Measurements from ENCODE around the gene NDUFS6.

The NDUFS6 gene

DNA sequence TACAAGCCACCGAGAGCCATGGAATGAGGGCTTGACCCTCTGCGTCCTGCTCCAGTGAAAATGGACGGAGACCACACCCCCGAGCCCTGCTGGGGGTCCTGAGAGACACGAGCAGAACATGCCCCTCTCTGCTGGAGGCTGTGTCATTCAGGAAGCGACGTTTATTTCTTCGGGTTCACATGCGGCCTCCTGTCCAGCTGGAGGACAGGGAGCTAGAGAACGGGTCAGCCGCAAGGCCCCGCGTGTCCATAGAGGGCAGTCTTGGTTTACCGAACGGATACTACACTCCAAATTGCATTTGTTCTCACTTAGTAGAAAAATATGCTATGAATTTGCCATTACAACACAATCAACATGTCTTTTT, 37.7 kb upstream of the NDUFS6 start:
- Histone ChIP-seq H3K27me3 (ENCODE audit: insufficient read depth, low read length) (peaks cover 13% of the 10 kb centered on the region; the same call in 1 of the 2 replicates), H4K20me1 (ENCODE audit: insufficient read depth, low read length) (no peaks in the 10 kb centered on the region), H3K9ac (ENCODE audit: low read length) (no peak overlapping the region), H3F3A (ENCODE audit: insufficient read depth, low read length) (no peaks in the 10 kb centered on the region), H3K79me2 (ENCODE audit: insufficient read depth, low read length) (no peaks in the 10 kb centered on the region), H3K36me3 (ENCODE audit: insufficient read depth, low read length) (no peaks in the 10 kb centered on the region; the same call in 1 of the 2 replicates), H3K4me2 (ENCODE audit: low read length) (no peak overlapping the region), H3K27ac (ENCODE audit: low read depth, low read length, poor library complexity, severe bottlenecking) (no peak overlapping the region), H3K4me3 (ENCODE audit: low read depth, low read length, poor library complexity, severe bottlenecking) (no peak overlapping the region), H2AFZ (ENCODE audit: low read length) (no peak overlapping the region), H3K4me1 (ENCODE audit: insufficient read depth, low read length, severe bottlenecking) (peaks cover 11% of the 10 kb centered on the region), H3K9me2 (ENCODE audit: low read depth, low read length) (no peaks in the 10 kb centered on the region), H3K9me3 (ENCODE audit: low read length) (no peaks in the 10 kb centered on the region)
- TF ChIP-seq EZH2 (IDR thresholded peaks at IDR 0.05; ENCODE audit: borderline replicate concordance, low read length) (no peak), CTCF (IDR thresholded peaks at IDR 0.05; ENCODE audit: low read length) (peak; percentile 55)

- Histone ChIP-seq H3K79me2 (ENCODE audit: insufficient read depth, low read length) (no peaks in the 10 kb centered on the region), H3K27me3 (ENCODE audit: insufficient read depth, low read length) (peaks cover 10% of the 10 kb centered on the region; the same call in 1 of the 2 replicates), H2AFZ (ENCODE audit: low read length) (no peak overlapping the region), H3K9ac (ENCODE audit: low read length) (no peak overlapping the region), H4K20me1 (ENCODE audit: insufficient read depth, low read length) (no peaks in the 10 kb centered on the region), H3K9me3 (ENCODE audit: low read length) (no peaks in the 10 kb centered on the region), H3K4me1 (ENCODE audit: insufficient read depth, low read length, severe bottlenecking) (peaks cover 11% of the 10 kb centered on the region), H3K27ac (ENCODE audit: low read depth, low read length, poor library complexity, severe bottlenecking) (no peak overlapping the region), H3K4me3 (ENCODE audit: low read depth, low read length, poor library complexity, severe bottlenecking) (no peak overlapping the region), H3K9me2 (ENCODE audit: low read depth, low read length) (no peaks in the 10 kb centered on the region), H3K36me3 (ENCODE audit: insufficient read depth, low read length) (no peaks in the 10 kb centered on the region; the same call in 1 of the 2 replicates), H3F3A (ENCODE audit: insufficient read depth, low read length) (no peaks in the 10 kb centered on the region), H3K4me2 (ENCODE audit: low read length) (no peak overlapping the region)
- TF ChIP-seq CTCF (IDR thresholded peaks at IDR 0.05; ENCODE audit: low read length) (no peak), EZH2 (IDR thresholded peaks at IDR 0.05; ENCODE audit: borderline replicate concordance, low read length) (no peak)
Observed at GRCh38 chr5:1763960-1764605, 37.1 kb upstream of the NDUFS6 start.

DNA sequence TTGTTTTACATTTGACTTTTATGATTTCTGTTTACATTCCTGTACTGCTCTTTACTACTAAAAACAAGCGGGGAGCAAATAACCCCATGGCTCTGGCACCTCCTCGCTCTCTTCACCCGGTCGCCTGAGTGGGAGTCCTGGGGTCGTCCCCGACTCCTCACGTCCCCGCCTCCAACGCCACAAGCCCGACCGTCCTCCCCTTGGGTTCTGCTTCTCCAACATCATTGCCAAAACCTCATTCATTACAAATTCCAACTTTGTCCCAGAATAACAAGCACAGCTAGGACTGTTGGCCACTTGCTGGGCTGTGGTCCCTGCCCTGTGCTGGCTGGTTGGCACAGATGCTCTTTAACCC, 36.6 kb upstream of the NDUFS6 start:
- Histone ChIP-seq H2AFZ (ENCODE audit: low read length) (no peak overlapping the region), H3K36me3 (ENCODE audit: insufficient read depth, low read length) (no peaks in the 10 kb centered on the region; the same call in 1 of the 2 replicates), H3K79me2 (ENCODE audit: insufficient read depth, low read length) (no peaks in the 10 kb centered on the region), H3K27me3 (ENCODE audit: insufficient read depth, low read length) (peaks cover 7% of the 10 kb centered on the region; the same call in 1 of the 2 replicates), H3K4me3 (ENCODE audit: low read depth, low read length, poor library complexity, severe bottlenecking) (no peak overlapping the region), H3K9me3 (ENCODE audit: low read length) (no peaks in the 10 kb centered on the region), H3K9me2 (ENCODE audit: low read depth, low read length) (no peaks in the 10 kb centered on the region), H3K4me2 (ENCODE audit: low read length) (no peak overlapping the region), H3K4me1 (ENCODE audit: insufficient read depth, low read length, severe bottlenecking) (peaks cover 11% of the 10 kb centered on the region), H3K27ac (ENCODE audit: low read depth, low read length, poor library complexity, severe bottlenecking) (no peak overlapping the region), H4K20me1 (ENCODE audit: insufficient read depth, low read length) (no peaks in the 10 kb centered on the region), H3F3A (ENCODE audit: insufficient read depth, low read length) (no peaks in the 10 kb centered on the region), H3K9ac (ENCODE audit: low read length) (no peak overlapping the region)
- TF ChIP-seq EZH2 (IDR thresholded peaks at IDR 0.05; ENCODE audit: borderline replicate concordance, low read length) (no peak), CTCF (IDR thresholded peaks at IDR 0.05; ENCODE audit: low read length) (no peak)
